ENCODE results near the gene SEC11C.

Gene SEC11C

GRCh38 chr18:59145055-59145454 lies 5.4 kb downstream of the SEC11C start:
- DNase-seq, result no peak

- DNase-seq, result no peak
Observed at GRCh38 chr18:59148192-59148591, 8.5 kb downstream of the SEC11C start.

- no peak for DNase-seq
Observed at GRCh38 chr18:59149007-59149406, 9.3 kb downstream of the SEC11C start.

GRCh38 chr18:59149416-59149815 lies 9.7 kb downstream of the SEC11C start:
- DNase-seq, result no peak

GRCh38 chr18:59150236-59150635 lies 10.6 kb downstream of the SEC11C start:
- no peak for DNase-seq

- DNase-seq, result no peak
Observed at GRCh38 chr18:59155153-59155552, 15.5 kb downstream of the SEC11C start.

- DNase-seq, result no peak
Observed at GRCh38 chr18:59156316-59156715, 16.6 kb downstream of the SEC11C start.

GRCh38 chr18:59159265-59159664 lies 19.6 kb downstream of the SEC11C start:
- no peak for DNase-seq

- no peak for DNase-seq
Observed at GRCh38 chr18:59159986-59160385, 20.3 kb downstream of the SEC11C start.

- no peak for DNase-seq
Observed at GRCh38 chr18:59172664-59173249, 33.1 kb downstream of the SEC11C start.

- no peak for DNase-seq
Observed at GRCh38 chr18:59177485-59177884, 37.8 kb downstream of the SEC11C start.

GRCh38 chr18:59180150-59180845 lies 40.6 kb downstream of the SEC11C start:
- DNase-seq, result no peak

- no peak for DNase-seq
Observed at GRCh38 chr18:59182673-59183072, 43.0 kb downstream of the SEC11C start.

- DNase-seq, result no peak
Observed at GRCh38 chr18:59189008-59189407, 49.3 kb downstream of the SEC11C start.

GRCh38 chr18:59189746-59190145 lies 50.1 kb downstream of the SEC11C start:
- DNase-seq, result no peak

GRCh38 chr18:59196161-59196725 lies 56.6 kb downstream of the SEC11C start:
- no peak for DNase-seq

- DNase-seq, result no peak
Observed at GRCh38 chr18:59197636-59198035, 58.0 kb downstream of the SEC11C start.

GRCh38 chr18:59198215-59198614 lies 58.5 kb downstream of the SEC11C start:
- no peak for DNase-seq

GRCh38 chr18:59200787-59201186 lies 61.1 kb downstream of the SEC11C start:
- no peak for DNase-seq

- no peak for DNase-seq
Observed at GRCh38 chr18:59202258-59202820, 62.7 kb downstream of the SEC11C start.

GRCh38 chr18:59207506-59207905 lies 67.8 kb downstream of the SEC11C start:
- no peak for DNase-seq
